LNCaP clone FGC (cell line): ENCODE results near the gene PLXNA2.

Experiments used
- DNase-seq: peaks from one replicate; pipeline ENCODE4 v3.0.0-alpha.2; 2011; ENCODE audit warnings: low read depth
- H3K4me3 ChIP-seq: 2 replicates; pipeline ENCODE4 v1.5.1; 2011; ENCODE audit warnings: mild to moderate bottlenecking, low read depth, low read length, control low read depth
- TF ChIP-seq, protein P1 (sequence below): IDR thresholded peaks from 2 replicates; pipeline ENCODE4 v1.5.1; 2012; ENCODE audit warnings: mild to moderate bottlenecking; ENCODE audit not compliant: control insufficient read depth, insufficient read depth; ENCODE audit errors: extremely low read depth

Gene PLXNA2

DNA sequence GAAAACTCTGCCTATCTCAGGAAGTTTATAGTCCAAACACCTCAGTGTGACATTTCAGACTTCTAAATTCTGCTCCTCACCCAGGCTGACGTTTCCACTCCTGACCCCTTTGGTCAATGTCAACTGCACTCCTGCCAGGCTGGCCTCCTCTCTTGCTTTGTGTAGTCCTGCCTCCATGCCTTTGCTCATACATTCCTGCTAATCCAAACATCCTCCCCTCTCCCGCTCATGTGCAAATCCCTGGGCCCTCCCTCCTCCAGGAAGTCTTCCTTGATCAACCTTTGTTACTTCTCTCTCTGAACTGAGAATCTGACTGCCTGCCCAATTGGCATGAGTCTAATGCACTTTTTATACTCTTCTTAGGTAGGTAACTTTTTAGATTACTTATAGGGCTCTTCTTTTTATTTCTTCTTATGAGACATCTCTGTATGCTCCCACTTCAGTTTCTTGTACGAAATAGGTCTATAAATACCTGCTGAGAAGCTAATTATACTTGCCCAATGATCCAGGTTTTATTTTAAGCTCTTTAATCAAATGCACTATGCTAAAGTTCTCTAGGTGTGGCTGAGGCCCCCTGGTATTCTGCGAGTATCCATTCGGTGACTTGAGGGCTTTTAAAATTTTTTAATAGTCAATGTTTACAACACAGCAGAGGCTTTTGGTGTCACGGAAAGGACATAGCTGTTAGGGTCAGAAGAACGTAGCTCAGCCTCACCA, 128.1 kb downstream of the PLXNA2 start:
- no peak overlapping the region for H3K4me3 ChIP-seq
- DNase-seq, result no peak
- TF ChIP-seq, protein P1, sequence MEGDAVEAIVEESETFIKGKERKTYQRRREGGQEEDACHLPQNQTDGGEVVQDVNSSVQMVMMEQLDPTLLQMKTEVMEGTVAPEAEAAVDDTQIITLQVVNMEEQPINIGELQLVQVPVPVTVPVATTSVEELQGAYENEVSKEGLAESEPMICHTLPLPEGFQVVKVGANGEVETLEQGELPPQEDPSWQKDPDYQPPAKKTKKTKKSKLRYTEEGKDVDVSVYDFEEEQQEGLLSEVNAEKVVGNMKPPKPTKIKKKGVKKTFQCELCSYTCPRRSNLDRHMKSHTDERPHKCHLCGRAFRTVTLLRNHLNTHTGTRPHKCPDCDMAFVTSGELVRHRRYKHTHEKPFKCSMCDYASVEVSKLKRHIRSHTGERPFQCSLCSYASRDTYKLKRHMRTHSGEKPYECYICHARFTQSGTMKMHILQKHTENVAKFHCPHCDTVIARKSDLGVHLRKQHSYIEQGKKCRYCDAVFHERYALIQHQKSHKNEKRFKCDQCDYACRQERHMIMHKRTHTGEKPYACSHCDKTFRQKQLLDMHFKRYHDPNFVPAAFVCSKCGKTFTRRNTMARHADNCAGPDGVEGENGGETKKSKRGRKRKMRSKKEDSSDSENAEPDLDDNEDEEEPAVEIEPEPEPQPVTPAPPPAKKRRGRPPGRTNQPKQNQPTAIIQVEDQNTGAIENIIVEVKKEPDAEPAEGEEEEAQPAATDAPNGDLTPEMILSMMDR, result no peak

DNA sequence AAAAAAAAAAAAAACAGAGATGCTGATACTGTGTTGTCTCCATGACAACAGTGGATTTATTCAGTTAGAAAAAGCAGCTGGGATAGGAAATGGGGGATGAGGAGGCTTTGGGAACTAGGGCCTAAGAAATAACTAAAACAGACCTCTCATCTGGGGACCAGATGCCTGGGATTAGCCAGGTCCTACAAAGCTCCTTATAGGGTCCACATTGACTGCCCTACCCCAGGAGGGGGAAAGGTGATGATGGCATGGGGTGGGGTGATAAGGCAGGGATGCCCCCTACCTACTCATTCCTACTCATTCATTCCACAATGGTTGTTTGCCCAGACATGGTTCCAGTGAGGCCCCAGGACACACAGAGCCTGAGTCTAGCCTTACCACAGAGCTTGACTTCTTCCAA, 131.2 kb downstream of the PLXNA2 start:
- no peak for DNase-seq
- TF ChIP-seq, protein P1, result no peak
- H3K4me3 ChIP-seq, result no peak overlapping the region

DNA sequence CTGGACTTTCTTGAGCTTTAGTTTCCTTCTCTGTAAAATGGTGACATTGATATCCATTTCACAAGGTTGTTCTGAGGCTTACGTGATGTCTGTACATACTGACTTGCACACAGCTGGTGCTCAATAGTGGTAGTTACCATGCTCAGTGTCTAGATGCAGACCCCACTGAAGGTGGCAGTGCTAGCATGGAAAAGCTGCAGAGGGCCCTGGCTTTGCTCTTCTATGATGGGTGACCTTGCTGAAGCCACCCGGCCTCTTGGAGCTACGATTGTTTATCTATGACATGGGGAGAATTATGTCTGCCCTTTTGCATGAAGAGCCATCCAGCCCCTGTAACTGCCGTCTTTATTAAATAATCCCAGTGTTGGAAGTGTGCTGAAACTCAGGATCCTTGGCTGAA, 131.8 kb downstream of the PLXNA2 start:
- no peak for DNase-seq
- no peak overlapping the region for H3K4me3 ChIP-seq
- TF ChIP-seq, protein P1, result no peak

DNA sequence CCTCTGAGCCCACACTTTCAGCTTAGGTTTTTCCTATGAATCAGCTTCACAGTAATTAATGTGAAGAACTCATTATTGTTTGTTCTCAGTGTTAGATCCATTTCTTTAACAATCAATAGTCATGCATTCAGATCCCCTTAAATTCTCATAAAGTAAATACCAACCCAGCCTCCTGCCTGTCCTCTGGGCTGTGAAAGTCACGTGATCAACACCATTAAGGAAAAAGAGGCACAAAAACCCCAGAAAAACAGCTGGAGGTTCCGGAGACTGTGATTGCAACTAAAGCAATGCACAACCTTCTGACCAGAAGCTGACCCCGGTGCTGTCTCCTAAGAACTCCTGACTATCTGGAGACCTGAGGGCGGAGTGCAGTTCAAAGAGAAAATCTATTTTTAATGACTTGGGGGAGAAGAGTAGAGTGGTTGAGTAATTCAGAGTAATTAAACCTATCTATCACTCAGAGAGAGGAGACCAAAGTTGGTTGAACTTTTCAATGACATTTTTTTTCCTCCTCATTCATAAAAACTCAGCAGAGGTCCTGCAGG, 132.5 kb downstream of the PLXNA2 start:
- H3K4me3 ChIP-seq, result no peak overlapping the region
- TF ChIP-seq, protein P1, result no peak
- DNase-seq, result no peak

DNA sequence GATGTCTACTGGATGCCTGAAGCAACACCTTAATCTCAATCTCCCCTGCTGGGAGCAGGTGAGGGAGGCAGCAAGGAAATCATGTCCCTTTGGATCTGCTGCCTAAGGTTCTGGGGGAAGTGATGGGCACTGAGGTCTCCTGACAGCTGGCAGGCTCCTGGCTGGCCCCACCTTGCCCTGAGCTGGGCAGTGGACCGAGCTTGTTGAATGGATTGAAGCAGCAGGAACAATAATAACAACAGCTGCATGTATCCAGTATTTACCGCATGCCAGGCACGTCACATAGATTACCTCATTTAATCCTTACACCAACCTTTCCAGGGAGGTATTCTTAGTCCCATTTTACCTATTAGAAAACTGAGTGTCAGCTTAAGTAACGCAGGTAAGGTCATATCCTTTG, 133.9 kb downstream of the PLXNA2 start:
- DNase-seq, result no peak
- TF ChIP-seq, protein P1, result no peak
- no peak overlapping the region for H3K4me3 ChIP-seq

GRCh38 chr1:208108646-208109330, 135.4 kb downstream of the PLXNA2 start:
- no peak for DNase-seq
- no peak overlapping the region for H3K4me3 ChIP-seq
- TF ChIP-seq, protein P1, result no peak
